SK-N-SH treated with all-trans-retinoic acid at 6 μM for 48 hours (cell line): ENCODE data around the gene CTNNA3.

Experiments
- ATAC-seq: fragments of 200-7000 bp; cut with Tn5 transposase; 3 replicates; pipeline ENCODE4 v1.9.1; 2020; ENCODE audit warnings: mild to moderate bottlenecking, moderate library complexity
- ARNTL ChIP-seq: fragments of 450-650 bp; formaldehyde crosslinking; IDR thresholded peaks from 2 replicates; pipeline ENCODE4 v1.5.0; 2020; ENCODE audit warnings: low read depth, mild to moderate bottlenecking, moderate library complexity, borderline replicate concordance
- BACH2 ChIP-seq: fragments of 250-450 bp; sonication (Bioruptor Pico); IDR thresholded peaks from 2 replicates; pipeline ENCODE4 v1.9.0; 2021; ENCODE audit warnings: mild to moderate bottlenecking, borderline replicate concordance
- CSDC2 ChIP-seq: fragments of 250-450 bp; sonication (Bioruptor Pico); IDR thresholded peaks from 2 replicates; pipeline ENCODE4 v1.5.0; 2020; ENCODE audit warnings: mild to moderate bottlenecking, moderate library complexity
- ESRRG ChIP-seq: fragments of 250-450 bp; sonication (Bioruptor Pico); IDR thresholded peaks from 2 replicates; pipeline ENCODE4 v1.6.1; 2021; ENCODE audit warnings: mild to moderate bottlenecking
- GLIS3 ChIP-seq: fragments of 250-450 bp; sonication (Bioruptor Pico); IDR thresholded peaks from 2 replicates; pipeline ENCODE4 v1.5.0; 2020; ENCODE audit warnings: mild to moderate bottlenecking, moderate library complexity
- ISL1 ChIP-seq: fragments of 250-450 bp; sonication (Bioruptor Pico); IDR thresholded peaks from 2 replicates; pipeline ENCODE4 v2.1.2; 2022; ENCODE audit warnings: mild to moderate bottlenecking, moderate library complexity
- OSR1 ChIP-seq: fragments of 250-450 bp; sonication (Bioruptor Pico); IDR thresholded peaks from 2 replicates; pipeline ENCODE4 v1.8.0; 2022; ENCODE audit warnings: moderate library complexity, mild to moderate bottlenecking, inconsistent platforms
- PPARA ChIP-seq: fragments of 250-450 bp; sonication (Bioruptor Pico); IDR thresholded peaks from 2 replicates; pipeline ENCODE4 v1.5.0; 2020; ENCODE audit warnings: mild to moderate bottlenecking, borderline replicate concordance
- RARB ChIP-seq: fragments of 250-450 bp; sonication (Bioruptor Pico); IDR thresholded peaks from 2 replicates; pipeline ENCODE4 v1.8.0; 2021; ENCODE audit warnings: mild to moderate bottlenecking, moderate library complexity
- SNAI2 ChIP-seq: fragments of 250-450 bp; sonication (Bioruptor Pico); IDR thresholded peaks from 2 replicates; pipeline ENCODE4 v1.5.0; 2020; ENCODE audit warnings: mild to moderate bottlenecking, moderate library complexity
- TCF4 ChIP-seq: fragments of 250-450 bp; sonication (Bioruptor Pico); IDR thresholded peaks from 2 replicates; pipeline ENCODE4 v1.8.0; 2021; ENCODE audit warnings: mild to moderate bottlenecking, moderate library complexity, borderline replicate concordance
- TOX ChIP-seq: fragments of 250-450 bp; sonication (Bioruptor Pico); IDR thresholded peaks from 2 replicates; pipeline ENCODE4 v1.8.0; 2021; ENCODE audit warnings: mild to moderate bottlenecking, moderate library complexity, borderline replicate concordance
- ZC3H10 ChIP-seq: fragments of 250-450 bp; sonication (Bioruptor Pico); IDR thresholded peaks from 2 replicates; pipeline ENCODE4 v1.5.1; 2021; ENCODE audit warnings: mild to moderate bottlenecking, moderate library complexity
- ZFP3 ChIP-seq: fragments of 250-450 bp; sonication (Bioruptor Pico); IDR thresholded peaks from 2 replicates; pipeline ENCODE4 v1.5.0; 2020; ENCODE audit warnings: mild to moderate bottlenecking, moderate library complexity
- ZFP30 ChIP-seq: fragments of 450-650 bp; formaldehyde crosslinking; IDR thresholded peaks from 2 replicates; pipeline ENCODE4 v1.5.0; 2022; ENCODE audit warnings: mild to moderate bottlenecking, moderate library complexity
- ZNF565 ChIP-seq: fragments of 450-650 bp; formaldehyde crosslinking; conservative IDR thresholded peaks from 2 replicates; pipeline ENCODE4 v1.5.0; 2020; ENCODE audit warnings: low read depth, mild to moderate bottlenecking, moderate library complexity
- ZNF70 ChIP-seq: fragments of 450-650 bp; formaldehyde crosslinking; IDR thresholded peaks from 2 replicates; pipeline ENCODE4 v1.5.0; 2020; ENCODE audit warnings: mild to moderate bottlenecking, moderate library complexity
- ZNF8 ChIP-seq: fragments of 450-650 bp; formaldehyde crosslinking; IDR thresholded peaks from 2 replicates; pipeline ENCODE4 v1.5.0; 2020; ENCODE audit warnings: mild to moderate bottlenecking, moderate library complexity
- TF ChIP-seq, protein P1 (sequence below): fragments of 250-450 bp; sonication (Bioruptor Pico); IDR thresholded peaks from 2 replicates; pipeline ENCODE4 v1.5.1; 2020; ENCODE audit warnings: low read depth, mild to moderate bottlenecking, moderate library complexity
- TF ChIP-seq, protein P2 (sequence below): fragments of 250-450 bp; sonication (Bioruptor Pico); IDR thresholded peaks from 2 replicates; pipeline ENCODE4 v1.8.0; 2021; ENCODE audit warnings: low read depth, mild to moderate bottlenecking, moderate library complexity, borderline replicate concordance
- TF ChIP-seq, protein P3 (sequence below): fragments of 250-450 bp; sonication (Bioruptor Pico); IDR thresholded peaks from 2 replicates; pipeline ENCODE4 v1.8.0; 2020; ENCODE audit warnings: mild to moderate bottlenecking, moderate library complexity, borderline replicate concordance
- TF ChIP-seq, protein P4 (sequence below): fragments of 250-450 bp; sonication (Bioruptor Pico); IDR thresholded peaks from 2 replicates; pipeline ENCODE4 v1.5.1; 2021; ENCODE audit warnings: mild to moderate bottlenecking, moderate library complexity

Gene CTNNA3

DNA sequence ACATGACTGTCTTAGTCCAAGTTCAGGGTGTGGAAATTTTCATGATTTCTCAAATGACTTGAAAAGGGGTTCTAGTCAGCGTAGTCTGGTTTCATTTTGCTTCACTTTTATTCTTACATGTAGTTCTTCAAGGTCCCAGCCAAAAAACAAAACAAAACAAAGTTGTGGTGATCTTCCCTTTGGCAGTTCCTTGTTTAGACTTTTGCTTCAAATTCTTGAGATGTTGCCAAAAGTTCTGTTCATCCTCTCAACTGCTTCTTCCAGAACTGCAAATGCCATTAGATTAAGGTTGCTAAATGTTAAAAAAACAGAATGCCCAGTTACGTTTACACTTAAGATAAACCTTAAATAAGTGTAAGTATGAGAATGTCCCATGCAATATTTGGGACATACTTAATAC is 1140.9 kb downstream of the CTNNA3 start:
- TF ChIP-seq GLIS3 (CRISPR knock-in tag), result no peak
- TF ChIP-seq, protein P1, sequence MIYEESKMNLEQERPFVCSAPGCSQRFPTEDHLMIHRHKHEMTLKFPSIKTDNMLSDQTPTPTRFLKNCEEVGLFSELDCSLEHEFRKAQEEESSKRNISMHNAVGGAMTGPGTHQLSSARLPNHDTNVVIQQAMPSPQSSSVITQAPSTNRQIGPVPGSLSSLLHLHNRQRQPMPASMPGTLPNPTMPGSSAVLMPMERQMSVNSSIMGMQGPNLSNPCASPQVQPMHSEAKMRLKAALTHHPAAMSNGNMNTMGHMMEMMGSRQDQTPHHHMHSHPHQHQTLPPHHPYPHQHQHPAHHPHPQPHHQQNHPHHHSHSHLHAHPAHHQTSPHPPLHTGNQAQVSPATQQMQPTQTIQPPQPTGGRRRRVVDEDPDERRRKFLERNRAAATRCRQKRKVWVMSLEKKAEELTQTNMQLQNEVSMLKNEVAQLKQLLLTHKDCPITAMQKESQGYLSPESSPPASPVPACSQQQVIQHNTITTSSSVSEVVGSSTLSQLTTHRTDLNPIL (CRISPR knock-in tag), result no peak
- no peak for TF ChIP-seq ISL1 (CRISPR knock-in tag)
- TF ChIP-seq, protein P2, sequence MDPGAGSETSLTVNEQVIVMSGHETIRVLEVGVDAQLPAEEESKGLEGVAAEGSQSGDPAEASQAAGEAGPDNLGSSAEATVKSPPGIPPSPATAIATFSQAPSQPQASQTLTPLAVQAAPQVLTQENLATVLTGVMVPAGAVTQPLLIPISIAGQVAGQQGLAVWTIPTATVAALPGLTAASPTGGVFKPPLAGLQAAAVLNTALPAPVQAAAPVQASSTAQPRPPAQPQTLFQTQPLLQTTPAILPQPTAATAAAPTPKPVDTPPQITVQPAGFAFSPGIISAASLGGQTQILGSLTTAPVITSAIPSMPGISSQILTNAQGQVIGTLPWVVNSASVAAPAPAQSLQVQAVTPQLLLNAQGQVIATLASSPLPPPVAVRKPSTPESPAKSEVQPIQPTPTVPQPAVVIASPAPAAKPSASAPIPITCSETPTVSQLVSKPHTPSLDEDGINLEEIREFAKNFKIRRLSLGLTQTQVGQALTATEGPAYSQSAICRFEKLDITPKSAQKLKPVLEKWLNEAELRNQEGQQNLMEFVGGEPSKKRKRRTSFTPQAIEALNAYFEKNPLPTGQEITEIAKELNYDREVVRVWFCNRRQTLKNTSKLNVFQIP (CRISPR knock-in tag), result no peak
- TF ChIP-seq CSDC2, result no peak
- TF ChIP-seq, protein P3, sequence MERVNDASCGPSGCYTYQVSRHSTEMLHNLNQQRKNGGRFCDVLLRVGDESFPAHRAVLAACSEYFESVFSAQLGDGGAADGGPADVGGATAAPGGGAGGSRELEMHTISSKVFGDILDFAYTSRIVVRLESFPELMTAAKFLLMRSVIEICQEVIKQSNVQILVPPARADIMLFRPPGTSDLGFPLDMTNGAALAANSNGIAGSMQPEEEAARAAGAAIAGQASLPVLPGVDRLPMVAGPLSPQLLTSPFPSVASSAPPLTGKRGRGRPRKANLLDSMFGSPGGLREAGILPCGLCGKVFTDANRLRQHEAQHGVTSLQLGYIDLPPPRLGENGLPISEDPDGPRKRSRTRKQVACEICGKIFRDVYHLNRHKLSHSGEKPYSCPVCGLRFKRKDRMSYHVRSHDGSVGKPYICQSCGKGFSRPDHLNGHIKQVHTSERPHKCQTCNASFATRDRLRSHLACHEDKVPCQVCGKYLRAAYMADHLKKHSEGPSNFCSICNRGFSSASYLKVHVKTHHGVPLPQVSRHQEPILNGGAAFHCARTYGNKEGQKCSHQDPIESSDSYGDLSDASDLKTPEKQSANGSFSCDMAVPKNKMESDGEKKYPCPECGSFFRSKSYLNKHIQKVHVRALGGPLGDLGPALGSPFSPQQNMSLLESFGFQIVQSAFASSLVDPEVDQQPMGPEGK (CRISPR knock-in tag), result no peak
- no peak for TF ChIP-seq TOX (CRISPR knock-in tag)
- no peak for TF ChIP-seq RARB
- no peak for TF ChIP-seq ESRRG (CRISPR knock-in tag)
- no peak for TF ChIP-seq ZFP3
- TF ChIP-seq PPARA (CRISPR knock-in tag), result no peak
- TF ChIP-seq ZFP30, result no peak
- TF ChIP-seq ZNF8 (CRISPR knock-in tag), result no peak
- ATAC-seq, result no peak

DNA sequence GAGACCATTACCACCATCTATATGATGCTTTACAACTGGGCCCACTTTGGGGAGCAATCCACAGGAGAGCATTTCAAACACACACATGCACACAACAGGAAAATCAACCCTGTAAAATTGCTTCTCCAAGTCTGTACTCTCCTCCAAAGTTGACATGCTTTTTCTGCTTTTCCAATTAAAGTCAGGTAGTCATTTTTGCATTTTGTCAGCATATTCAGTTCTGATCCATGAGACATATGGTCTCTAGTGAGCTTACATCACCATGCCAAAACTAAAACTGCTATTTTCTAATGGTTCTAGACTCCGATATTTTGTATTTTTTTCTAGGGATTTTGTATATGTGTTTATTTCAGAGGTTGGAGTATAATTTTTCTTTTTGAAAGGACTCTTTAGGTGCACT is 1143.7 kb downstream of the CTNNA3 start:
- TF ChIP-seq ZNF8 (CRISPR knock-in tag), result no peak
- ATAC-seq, result no peak

DNA sequence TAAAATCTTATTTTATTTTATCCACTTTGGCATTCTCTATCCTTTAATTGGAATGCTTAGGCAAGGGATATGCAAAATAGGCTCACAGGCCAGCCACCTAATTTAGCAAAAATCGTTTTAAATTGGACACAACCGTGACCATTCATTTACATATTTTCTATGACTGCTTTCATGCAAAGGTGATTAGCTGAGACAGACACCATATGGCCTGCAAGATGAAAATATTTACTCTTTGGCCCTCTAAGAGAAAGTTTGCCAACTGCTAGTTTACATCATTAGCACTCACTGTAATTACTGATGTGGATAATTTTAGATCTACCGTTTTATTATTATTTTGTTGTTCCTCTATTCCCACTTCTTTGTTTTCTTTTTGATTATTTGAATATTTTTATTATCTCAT is 1145.6 kb downstream of the CTNNA3 start:
- no peak for ATAC-seq
- no peak for TF ChIP-seq BACH2 (CRISPR knock-in tag)
- TF ChIP-seq OSR1 (CRISPR knock-in tag), result no peak
- TF ChIP-seq PPARA (CRISPR knock-in tag), result no peak
- TF ChIP-seq ISL1 (CRISPR knock-in tag), result no peak
- no peak for TF ChIP-seq RARB
- TF ChIP-seq TCF4 (CRISPR knock-in tag), result no peak
- TF ChIP-seq, protein P3 (CRISPR knock-in tag), result no peak
- TF ChIP-seq ZC3H10 (CRISPR knock-in tag), result no peak
- TF ChIP-seq, protein P1 (CRISPR knock-in tag), result no peak
- TF ChIP-seq ZFP3, result no peak
- no peak for TF ChIP-seq ZNF70 (CRISPR knock-in tag)
- no peak for TF ChIP-seq ZNF8 (CRISPR knock-in tag)
- TF ChIP-seq, protein P4, sequence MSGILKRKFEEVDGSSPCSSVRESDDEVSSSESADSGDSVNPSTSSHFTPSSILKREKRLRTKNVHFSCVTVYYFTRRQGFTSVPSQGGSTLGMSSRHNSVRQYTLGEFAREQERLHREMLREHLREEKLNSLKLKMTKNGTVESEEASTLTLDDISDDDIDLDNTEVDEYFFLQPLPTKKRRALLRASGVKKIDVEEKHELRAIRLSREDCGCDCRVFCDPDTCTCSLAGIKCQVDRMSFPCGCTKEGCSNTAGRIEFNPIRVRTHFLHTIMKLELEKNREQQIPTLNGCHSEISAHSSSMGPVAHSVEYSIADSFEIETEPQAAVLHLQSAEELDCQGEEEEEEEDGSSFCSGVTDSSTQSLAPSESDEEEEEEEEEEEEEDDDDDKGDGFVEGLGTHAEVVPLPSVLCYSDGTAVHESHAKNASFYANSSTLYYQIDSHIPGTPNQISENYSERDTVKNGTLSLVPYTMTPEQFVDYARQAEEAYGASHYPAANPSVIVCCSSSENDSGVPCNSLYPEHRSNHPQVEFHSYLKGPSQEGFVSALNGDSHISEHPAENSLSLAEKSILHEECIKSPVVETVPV (CRISPR knock-in tag), result no peak
- TF ChIP-seq CSDC2, result no peak
- no peak for TF ChIP-seq ZNF565 (CRISPR knock-in tag)
- TF ChIP-seq ZFP30, result no peak
- no peak for TF ChIP-seq SNAI2 (CRISPR knock-in tag)
- TF ChIP-seq ARNTL (CRISPR knock-in tag), result no peak
